ENCODE measurements around the gene PXDN. TPM values are rescaled to one million over a fixed set of nuclear protein-coding genes. Genes with fewer than 3 reads are reported as not detected.

The PXDN gene
- total RNA-seq, 1 donor from 2014 or later: 150 TPM

GRCh38 chr2:1638281-1638860 lies 105.9 kb downstream of the PXDN start:
- H3K27ac Mint-ChIP-seq: no peak overlapping the region
- no peak for TF ChIP-seq CTCF (conservative IDR thresholded peaks at IDR 0.05)
- no peak overlapping the region for H3K4me3 Mint-ChIP-seq
- DNase-seq (ENCODE audit: extremely low spot score, unreplicated experiment): no peak
- peaks cover 10% of the 10 kb centered on the region for H3K4me1 Mint-ChIP-seq (ENCODE audit: unreplicated experiment)
- H3K36me3 Mint-ChIP-seq: peaks cover 8% of the 10 kb centered on the region
- H3K9me3 Mint-ChIP-seq: no peaks in the 10 kb centered on the region
- no peaks in the 10 kb centered on the region for H3K27me3 Mint-ChIP-seq

DNA sequence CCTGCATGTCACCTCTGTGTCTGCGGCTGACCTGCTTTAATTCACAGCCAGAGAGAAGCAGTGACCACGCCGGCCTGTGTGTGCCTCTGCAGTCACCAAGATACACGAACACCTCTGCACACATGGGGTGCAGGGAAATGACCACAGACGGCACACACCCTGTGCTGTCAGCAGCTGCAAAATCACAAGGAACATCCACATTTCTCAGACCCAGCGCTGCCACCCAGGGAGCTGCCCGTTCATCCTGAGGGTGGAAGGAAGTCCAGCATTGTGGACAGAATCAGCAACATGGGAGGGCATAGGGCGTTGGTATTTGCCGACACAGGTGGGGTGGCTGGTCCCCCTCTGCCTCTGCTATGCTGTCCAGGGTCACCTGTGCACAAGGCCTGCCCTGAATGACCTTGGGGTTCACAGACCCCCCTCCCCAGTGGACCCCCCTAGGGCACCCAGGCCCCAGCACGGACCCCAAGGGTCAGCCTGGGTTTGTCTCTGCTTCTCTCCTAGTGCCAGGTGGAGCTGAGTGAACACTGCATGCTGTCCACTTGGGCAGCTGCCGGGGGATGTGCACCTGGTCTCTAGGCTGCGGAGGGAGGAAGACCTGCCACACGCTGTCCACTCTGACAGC lies 107.4 kb downstream of the PXDN start:
- H3K4me3 Mint-ChIP-seq: no peak overlapping the region
- DNase-seq (ENCODE audit: extremely low spot score, unreplicated experiment): no peak
- no peak overlapping the region for H3K27ac Mint-ChIP-seq
- H3K4me1 Mint-ChIP-seq (ENCODE audit: unreplicated experiment): peaks cover 13% of the 10 kb centered on the region
- H3K36me3 Mint-ChIP-seq: peaks cover 16% of the 10 kb centered on the region
- no peaks in the 10 kb centered on the region for H3K9me3 Mint-ChIP-seq
- no peaks in the 10 kb centered on the region for H3K27me3 Mint-ChIP-seq
- TF ChIP-seq CTCF (conservative IDR thresholded peaks at IDR 0.05): no peak

DNA sequence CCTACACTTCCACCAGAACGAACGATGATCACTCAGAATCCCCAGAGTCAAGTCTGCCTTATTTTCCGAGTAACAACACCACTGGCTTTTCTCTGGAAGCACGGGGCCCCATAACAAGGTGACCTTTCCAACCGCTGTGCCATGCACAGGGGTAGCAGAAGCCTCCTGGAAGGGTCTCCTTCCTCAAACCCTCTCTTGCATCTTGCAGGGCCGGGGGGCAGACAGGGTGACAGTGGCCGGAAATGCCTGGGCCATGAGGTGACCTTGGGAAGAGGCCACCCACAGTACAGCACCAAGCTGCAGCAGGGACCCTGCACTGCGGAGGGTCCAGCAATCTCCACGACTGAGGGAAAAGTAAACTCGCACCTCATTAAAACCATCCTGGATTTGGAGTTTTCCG lies 108.5 kb downstream of the PXDN start:
- H3K9me3 Mint-ChIP-seq: no peaks in the 10 kb centered on the region
- H3K36me3 Mint-ChIP-seq: peaks cover 22% of the 10 kb centered on the region
- TF ChIP-seq CTCF (conservative IDR thresholded peaks at IDR 0.05): no peak
- no peak overlapping the region for H3K4me3 Mint-ChIP-seq
- no peak overlapping the region for H3K27ac Mint-ChIP-seq
- DNase-seq (ENCODE audit: extremely low spot score, unreplicated experiment): no peak
- H3K27me3 Mint-ChIP-seq: no peaks in the 10 kb centered on the region
- H3K4me1 Mint-ChIP-seq (ENCODE audit: unreplicated experiment): peaks cover 14% of the 10 kb centered on the region

DNA sequence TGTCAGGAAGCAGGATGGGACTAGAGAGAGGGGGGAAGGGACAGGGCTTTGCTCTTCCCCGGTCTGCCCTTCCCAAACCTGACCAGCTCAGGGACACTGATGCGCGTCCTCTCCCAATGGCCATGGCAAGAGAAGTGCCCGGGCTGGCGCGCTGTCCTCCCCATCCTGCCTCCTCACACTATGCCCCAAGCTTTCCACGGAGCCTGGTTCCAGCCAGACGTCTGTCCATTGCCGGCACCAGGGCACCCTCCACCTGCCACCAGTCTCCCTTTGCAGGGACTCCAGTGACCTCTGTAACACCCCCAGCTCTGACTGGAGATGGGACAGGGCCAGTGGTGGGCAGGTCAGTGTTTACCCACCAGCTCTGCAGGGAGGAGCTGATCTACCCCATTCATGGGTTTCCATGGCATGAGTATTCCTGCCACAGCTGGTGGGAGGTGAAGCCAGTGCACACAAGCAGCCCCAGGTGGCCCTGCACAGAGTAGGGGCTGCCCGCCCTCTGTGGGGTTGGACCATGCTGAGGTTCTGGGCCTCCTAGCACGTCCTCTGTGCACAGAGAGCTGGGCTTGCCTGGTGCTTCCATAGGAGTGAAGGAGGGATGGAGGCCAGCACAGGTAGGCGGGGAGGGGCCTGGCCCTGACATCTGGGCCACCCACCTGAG lies 109.5 kb downstream of the PXDN start:
- H3K36me3 Mint-ChIP-seq: peaks cover 31% of the 10 kb centered on the region
- no peak overlapping the region for H3K27ac Mint-ChIP-seq
- DNase-seq (ENCODE audit: extremely low spot score, unreplicated experiment): no peak
- H3K27me3 Mint-ChIP-seq: no peaks in the 10 kb centered on the region
- H3K9me3 Mint-ChIP-seq: no peaks in the 10 kb centered on the region
- no peak for TF ChIP-seq CTCF (conservative IDR thresholded peaks at IDR 0.05)
- no peak overlapping the region for H3K4me3 Mint-ChIP-seq
- peaks cover 14% of the 10 kb centered on the region for H3K4me1 Mint-ChIP-seq (ENCODE audit: unreplicated experiment)

DNA sequence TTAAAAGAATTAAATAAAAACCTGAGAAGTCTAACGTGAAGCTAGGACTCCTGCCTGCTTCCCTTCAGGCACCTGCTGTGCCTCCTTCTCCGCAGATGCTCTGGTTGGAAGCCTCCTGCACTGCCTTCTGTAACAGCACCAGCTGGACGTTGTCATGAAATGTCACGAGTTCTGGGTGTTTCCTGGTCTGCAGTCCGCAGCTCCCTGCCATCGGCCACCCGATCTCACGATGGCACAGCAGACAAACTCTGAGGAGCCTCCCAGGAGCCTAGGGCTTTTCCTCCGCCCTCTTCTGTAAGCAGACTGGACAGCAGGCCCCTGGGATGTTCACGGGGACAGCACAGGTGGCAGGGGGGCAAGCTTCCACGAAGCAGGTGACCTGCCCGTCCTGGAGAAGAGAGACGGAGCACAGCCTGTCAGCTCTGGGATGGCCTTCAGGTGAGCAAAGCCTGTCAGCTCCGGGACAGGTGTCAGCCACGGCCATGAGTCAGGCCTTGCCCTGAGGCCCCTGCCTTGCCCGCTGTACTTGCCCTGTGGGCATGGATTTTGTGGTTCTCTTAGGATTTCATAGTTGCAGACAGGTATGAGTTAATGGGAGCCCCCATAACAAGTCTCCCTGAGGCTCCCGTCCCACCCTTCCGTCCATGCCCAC lies 110.3 kb downstream of the PXDN start:
- no peak for TF ChIP-seq CTCF (conservative IDR thresholded peaks at IDR 0.05)
- no peak for DNase-seq (ENCODE audit: extremely low spot score, unreplicated experiment)
- no peak overlapping the region for H3K27ac Mint-ChIP-seq
- no peaks in the 10 kb centered on the region for H3K27me3 Mint-ChIP-seq
- H3K36me3 Mint-ChIP-seq: peaks cover 35% of the 10 kb centered on the region
- peaks cover 14% of the 10 kb centered on the region for H3K4me1 Mint-ChIP-seq (ENCODE audit: unreplicated experiment)
- H3K4me3 Mint-ChIP-seq: no peak overlapping the region
- peaks cover under 1% of the 10 kb centered on the region for H3K9me3 Mint-ChIP-seq

Data from type B pancreatic cell (in vitro differentiated cells).